Natural killer cell (primary cell): ENCODE measurements around the gene STRN3. TPM values are rescaled to one million over a fixed set of nuclear protein-coding genes. Genes with fewer than 3 reads are reported as not detected.

Source experiments
- ATAC-seq, 3 donors: fragments of 150-1000 bp in 2 of 3; fragments of 200-7000 bp in 1 of 3; cut with Tn5 transposase; 1 replicate in 1 of 3; 2 replicates in 2 of 3; pipeline ENCODE4 v1.10.0; 2021; ENCODE audit warnings: mild to moderate bottlenecking in 2 of 3, moderate library complexity in 2 of 3
- DNase-seq, 2 donors: peaks; one replicate each; pipeline versions ENCODE4 v3.0.0 to v3.0.0-alpha.2; 2013 to 2021; ENCODE audit warnings: mixed read lengths in 1 of 2
- H3K27ac ChIP-seq: one replicate; pipeline ENCODE4 v1.5.1; 2013; ENCODE audit warnings: mild to moderate bottlenecking, low read length
- H3K27me3 ChIP-seq: one replicate; pipeline ENCODE4 v1.6.1; 2013; ENCODE audit warnings: low read length; ENCODE audit not compliant: control insufficient read depth, insufficient read depth
- H3K36me3 ChIP-seq: one replicate; pipeline ENCODE4 v1.6.1; 2013; ENCODE audit warnings: low read length; ENCODE audit not compliant: control insufficient read depth, insufficient read depth
- H3K4me1 ChIP-seq: one replicate; pipeline ENCODE4 v1.6.1; 2013; ENCODE audit warnings: low read length; ENCODE audit not compliant: control insufficient read depth, insufficient read depth
- H3K4me3 ChIP-seq: one replicate; pipeline ENCODE4 v1.5.1; 2013; ENCODE audit warnings: low read length
- H3K9me3 ChIP-seq: one replicate; pipeline ENCODE4 v1.6.1; 2013; ENCODE audit warnings: low read length; ENCODE audit not compliant: control insufficient read depth, insufficient read depth
- H3K27ac Mint-ChIP-seq, 2 donors: one replicate each; pipeline ENCODE4 v1.8.0; 2022; ENCODE audit warnings: mild to moderate bottlenecking in 2 of 2, mixed read lengths in 2 of 2, moderate library complexity in 1 of 2
- H3K27me3 Mint-ChIP-seq, 2 donors: one replicate each; pipeline ENCODE4 v1.8.0; 2022; ENCODE audit warnings: low read depth in 2 of 2, mixed read lengths in 2 of 2
- H3K36me3 Mint-ChIP-seq: one replicate; pipeline ENCODE4 v1.8.0; 2022; ENCODE audit warnings: mixed read lengths
- H3K4me1 Mint-ChIP-seq, 2 donors: one replicate each; pipeline ENCODE4 v1.8.0; 2022; ENCODE audit warnings: mixed read lengths in 2 of 2
- H3K4me3 Mint-ChIP-seq: one replicate; pipeline ENCODE4 v1.8.0; 2022; ENCODE audit warnings: mild to moderate bottlenecking, moderate library complexity, mixed read lengths
- H3K9me3 Mint-ChIP-seq, 2 donors: one replicate each; pipeline ENCODE4 v1.8.0; 2022; ENCODE audit warnings: mixed read lengths in 2 of 2
- WGBS: methylation state at CpG from one replicate; pipeline ENCODE4 v1.1.7; 2013; ENCODE audit warnings: missing lambda C conversion rate; ENCODE audit not compliant: insufficient coverage; 5-methylcytosine and 5-hydroxymethylcytosine counted together
- intact Hi-C: fragments of 100-400 bp; cut with micrococcal nuclease; formaldehyde crosslinking; loops from one replicate; pipeline ENCODE4 v1.14.2; 2022
- total RNA-seq, 4 donors: library from RNA; stranded (reverse); fragments of 120-200 nt in 1 of 4; gene quantifications; one replicate each; pipeline versions ENCODE4 v1.2.3 to v1.2.4, GENCODE V29; 2013 to 2022
- TF ChIP-seq, protein P1 (sequence below): fragments of 200-600 bp; IDR thresholded peaks from one replicate; pipeline ENCODE4 v1.8.0; 2022; ENCODE audit warnings: antibody characterized with exemption

The STRN3 gene
- total RNA-seq, 3 donors from 2014 or later (not counting 1 experiment from before 2014, with no cell fraction given), result 19.5 to 34.2 (median 31.1) TPM

DNA sequence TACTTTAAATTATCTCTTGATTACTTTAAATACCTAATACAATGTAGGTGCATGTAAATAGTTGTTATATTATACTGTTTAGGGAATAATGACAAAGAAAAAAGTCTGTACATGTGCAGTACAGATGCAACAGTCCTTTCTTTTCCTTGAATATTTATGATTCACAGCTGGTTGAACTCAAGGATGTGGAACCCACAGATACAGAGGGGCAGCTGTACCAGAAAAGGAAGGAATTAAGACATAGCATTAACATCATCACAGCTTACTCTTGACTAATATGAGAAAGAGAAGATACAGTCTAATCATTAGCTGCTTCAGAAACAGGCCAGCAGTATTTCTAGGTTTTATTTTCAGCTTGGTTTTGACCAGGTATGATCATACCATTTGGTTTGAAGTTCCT, 35.4 kb downstream of the STRN3 start:
- Histone ChIP-seq H3K27me3 (no peaks in the 10 kb centered on the region), H3K9me3 (no peaks in the 10 kb centered on the region), H3K4me1 (no peaks in the 10 kb centered on the region), H3K4me3 (no peak overlapping the region), H3K27ac (no peak overlapping the region), H3K36me3 (no peaks in the 10 kb centered on the region)
- TF ChIP-seq, protein P1, sequence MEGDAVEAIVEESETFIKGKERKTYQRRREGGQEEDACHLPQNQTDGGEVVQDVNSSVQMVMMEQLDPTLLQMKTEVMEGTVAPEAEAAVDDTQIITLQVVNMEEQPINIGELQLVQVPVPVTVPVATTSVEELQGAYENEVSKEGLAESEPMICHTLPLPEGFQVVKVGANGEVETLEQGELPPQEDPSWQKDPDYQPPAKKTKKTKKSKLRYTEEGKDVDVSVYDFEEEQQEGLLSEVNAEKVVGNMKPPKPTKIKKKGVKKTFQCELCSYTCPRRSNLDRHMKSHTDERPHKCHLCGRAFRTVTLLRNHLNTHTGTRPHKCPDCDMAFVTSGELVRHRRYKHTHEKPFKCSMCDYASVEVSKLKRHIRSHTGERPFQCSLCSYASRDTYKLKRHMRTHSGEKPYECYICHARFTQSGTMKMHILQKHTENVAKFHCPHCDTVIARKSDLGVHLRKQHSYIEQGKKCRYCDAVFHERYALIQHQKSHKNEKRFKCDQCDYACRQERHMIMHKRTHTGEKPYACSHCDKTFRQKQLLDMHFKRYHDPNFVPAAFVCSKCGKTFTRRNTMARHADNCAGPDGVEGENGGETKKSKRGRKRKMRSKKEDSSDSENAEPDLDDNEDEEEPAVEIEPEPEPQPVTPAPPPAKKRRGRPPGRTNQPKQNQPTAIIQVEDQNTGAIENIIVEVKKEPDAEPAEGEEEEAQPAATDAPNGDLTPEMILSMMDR, result no peak
- intact Hi-C loops, result no loop called here
- DNase-seq (no peak), ATAC-seq (no peak)
- peaks cover 44 to 46% of the 10 kb centered on the region in 2 donors for H3K4me1 Mint-ChIP-seq
- H3K4me3 Mint-ChIP-seq, result no peak overlapping the region
- H3K36me3 Mint-ChIP-seq, result no peaks in the 10 kb centered on the region
- H3K27ac Mint-ChIP-seq, result peak overlapping the region in 1 of 2 donors; percentile 60
- H3K9me3 Mint-ChIP-seq, result no peaks in the 10 kb centered on the region
- no peaks in the 10 kb centered on the region for H3K27me3 Mint-ChIP-seq

GRCh38 chr14:30988509-30988908, 37.7 kb downstream of the STRN3 start:
- H3K36me3 ChIP-seq, result no peaks in the 10 kb centered on the region
- H3K4me1 ChIP-seq, result no peaks in the 10 kb centered on the region
- H3K4me3 Mint-ChIP-seq, result no peak overlapping the region
- H3K27ac ChIP-seq, result no peak overlapping the region
- no peak overlapping the region for H3K4me3 ChIP-seq
- H3K9me3 Mint-ChIP-seq, result no peaks in the 10 kb centered on the region
- peak overlapping the region in 1 of 2 donors; percentile 66 for H3K27ac Mint-ChIP-seq
- ATAC-seq, result no peak
- TF ChIP-seq, protein P1, result no peak
- no peaks in the 10 kb centered on the region for H3K27me3 ChIP-seq
- peaks cover 31 to 33% of the 10 kb centered on the region in 2 donors for H3K4me1 Mint-ChIP-seq
- no peaks in the 10 kb centered on the region for H3K27me3 Mint-ChIP-seq
- no peaks in the 10 kb centered on the region for H3K36me3 Mint-ChIP-seq
- DNase-seq, result no peak
- intact Hi-C loops, result no loop called here
- H3K9me3 ChIP-seq, result no peaks in the 10 kb centered on the region

DNA sequence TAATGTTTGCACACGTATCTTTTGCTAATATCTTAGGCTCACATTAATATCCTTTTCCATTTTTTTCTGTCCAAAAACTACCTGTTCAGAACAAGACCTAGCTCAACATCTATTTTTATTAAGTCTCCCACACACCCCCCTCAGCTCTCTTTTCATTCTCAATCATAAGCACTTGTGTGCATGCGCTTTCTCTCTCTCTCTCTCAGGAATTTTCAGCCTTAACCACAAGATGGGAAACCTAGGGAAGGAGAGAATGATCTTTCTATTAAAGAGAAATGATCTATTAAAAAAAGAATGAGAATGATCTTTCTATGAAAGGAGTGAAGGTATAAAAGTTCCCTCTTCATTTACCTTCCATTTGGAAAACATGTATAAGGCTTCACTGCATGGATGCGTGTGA, 40.4 kb downstream of the STRN3 start:
- Histone ChIP-seq H3K27me3 (no peaks in the 10 kb centered on the region), H3K9me3 (no peaks in the 10 kb centered on the region), H3K4me3 (no peak overlapping the region), H3K36me3 (no peaks in the 10 kb centered on the region), H3K27ac (no peak overlapping the region), H3K4me1 (no peaks in the 10 kb centered on the region)
- no peaks in the 10 kb centered on the region for H3K27me3 Mint-ChIP-seq
- WGBS, result 99% methylated on average over 2 of the region's 3 CpGs
- no peaks in the 10 kb centered on the region for H3K36me3 Mint-ChIP-seq
- no peak overlapping the region for H3K4me3 Mint-ChIP-seq
- no peak for ATAC-seq
- H3K9me3 Mint-ChIP-seq, result no peaks in the 10 kb centered on the region
- TF ChIP-seq, protein P1, result no peak
- no peak overlapping the region for H3K27ac Mint-ChIP-seq
- peaks cover 15 to 18% of the 10 kb centered on the region in 2 donors for H3K4me1 Mint-ChIP-seq
- DNase-seq, result no peak
- intact Hi-C loops, result no loop called here

GRCh38 chr14:30983858-30984257, 42.3 kb downstream of the STRN3 start:
- H3K9me3 Mint-ChIP-seq, result no peaks in the 10 kb centered on the region
- Histone ChIP-seq H3K27me3 (no peaks in the 10 kb centered on the region), H3K4me3 (no peak overlapping the region), H3K4me1 (no peaks in the 10 kb centered on the region), H3K27ac (no peak overlapping the region), H3K9me3 (no peaks in the 10 kb centered on the region), H3K36me3 (no peaks in the 10 kb centered on the region)
- peaks cover 5 to 12% of the 10 kb centered on the region in 2 donors for H3K4me1 Mint-ChIP-seq
- H3K4me3 Mint-ChIP-seq, result no peak overlapping the region
- ATAC-seq (no peak), DNase-seq (no peak)
- intact Hi-C loops, result no loop called here
- 100% methylated on average over 1 of the region's 2 CpGs for WGBS
- no peaks in the 10 kb centered on the region for H3K27me3 Mint-ChIP-seq
- H3K27ac Mint-ChIP-seq, result no peak overlapping the region
- H3K36me3 Mint-ChIP-seq, result no peaks in the 10 kb centered on the region
- TF ChIP-seq, protein P1, result no peak
